Left ventricle myocardium inferior (tissue), 1 donor: ENCODE measurements around the gene ZDHHC15. TPM values are rescaled to one million over a fixed set of nuclear protein-coding genes. Genes with fewer than 3 reads are reported as not detected.
"Not testable (repeated sequence)": the region's sequence is repeated elsewhere in the genome, so short reads cannot be mapped to it uniquely, and the experiment has no call there.

ENCODE experiments used
- DNase-seq: peaks from one replicate; pipeline ENCODE4 v3.0.0-alpha.2; 2020
- H3K27ac ChIP-seq: fragments of 200-600 bp; replicated peaks from 2 replicates; pipeline ENCODE4 v1.8.0; 2021
- H3K27me3 ChIP-seq: fragments of 200-600 bp; 2 replicates; pipeline ENCODE4 v1.8.0; 2021; ENCODE audit warnings: low read depth
- H3K36me3 ChIP-seq: fragments of 200-600 bp; 2 replicates; pipeline ENCODE4 v1.8.0; 2021
- H3K4me1 ChIP-seq: fragments of 200-600 bp; 2 replicates; pipeline ENCODE4 v1.8.0; 2021
- H3K4me3 ChIP-seq: fragments of 200-600 bp; 2 replicates; pipeline ENCODE4 v1.8.0; 2021; ENCODE audit warnings: mild to moderate bottlenecking, moderate library complexity
- H3K9me3 ChIP-seq: fragments of 200-600 bp; replicated peaks from 2 replicates; pipeline ENCODE4 v1.8.0; 2021
- intact Hi-C: fragments of 100-400 bp; cut with micrococcal nuclease; formaldehyde crosslinking; loops from one replicate; pipeline ENCODE4 v1.11.0; 2022
- long read RNA-seq: library from polyadenylated mRNA; unstranded; transcript quantifications from one replicate; pipeline ENCODE4 v2.0.0, GENCODE V29; 2021
- total RNA-seq: library from RNA; stranded (reverse); fragmentation: NEBNext Ultra II Directional; extraction: Animal tissue kit (Norgen Biotek cat#: 25700); gene quantifications from one replicate; pipeline ENCODE4 v1.2.1, GENCODE V29; 2021
- TF ChIP-seq, protein P1 (sequence below): fragments of 200-600 bp; IDR thresholded peaks from 2 replicates; pipeline ENCODE4 v1.8.0; 2021; ENCODE audit warnings: antibody characterized with exemption, mild to moderate bottlenecking, borderline replicate concordance
- donor health status: DM: no; HTN: yes; CAD: no; lungs with severe emphysema.

ZDHHC15 gene, protein sequence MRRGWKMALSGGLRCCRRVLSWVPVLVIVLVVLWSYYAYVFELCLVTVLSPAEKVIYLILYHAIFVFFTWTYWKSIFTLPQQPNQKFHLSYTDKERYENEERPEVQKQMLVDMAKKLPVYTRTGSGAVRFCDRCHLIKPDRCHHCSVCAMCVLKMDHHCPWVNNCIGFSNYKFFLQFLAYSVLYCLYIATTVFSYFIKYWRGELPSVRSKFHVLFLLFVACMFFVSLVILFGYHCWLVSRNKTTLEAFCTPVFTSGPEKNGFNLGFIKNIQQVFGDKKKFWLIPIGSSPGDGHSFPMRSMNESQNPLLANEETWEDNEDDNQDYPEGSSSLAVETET
- 3.1 TPM for total RNA-seq
- long read RNA-seq, full-length matches to known transcripts, result 1 of 4 reads
- long read RNA-seq, partial matches to known transcripts, result 1 of 4 reads
- long read RNA-seq, other reads (novel, unspliced or antisense), result 2 of 4 reads

DNA sequence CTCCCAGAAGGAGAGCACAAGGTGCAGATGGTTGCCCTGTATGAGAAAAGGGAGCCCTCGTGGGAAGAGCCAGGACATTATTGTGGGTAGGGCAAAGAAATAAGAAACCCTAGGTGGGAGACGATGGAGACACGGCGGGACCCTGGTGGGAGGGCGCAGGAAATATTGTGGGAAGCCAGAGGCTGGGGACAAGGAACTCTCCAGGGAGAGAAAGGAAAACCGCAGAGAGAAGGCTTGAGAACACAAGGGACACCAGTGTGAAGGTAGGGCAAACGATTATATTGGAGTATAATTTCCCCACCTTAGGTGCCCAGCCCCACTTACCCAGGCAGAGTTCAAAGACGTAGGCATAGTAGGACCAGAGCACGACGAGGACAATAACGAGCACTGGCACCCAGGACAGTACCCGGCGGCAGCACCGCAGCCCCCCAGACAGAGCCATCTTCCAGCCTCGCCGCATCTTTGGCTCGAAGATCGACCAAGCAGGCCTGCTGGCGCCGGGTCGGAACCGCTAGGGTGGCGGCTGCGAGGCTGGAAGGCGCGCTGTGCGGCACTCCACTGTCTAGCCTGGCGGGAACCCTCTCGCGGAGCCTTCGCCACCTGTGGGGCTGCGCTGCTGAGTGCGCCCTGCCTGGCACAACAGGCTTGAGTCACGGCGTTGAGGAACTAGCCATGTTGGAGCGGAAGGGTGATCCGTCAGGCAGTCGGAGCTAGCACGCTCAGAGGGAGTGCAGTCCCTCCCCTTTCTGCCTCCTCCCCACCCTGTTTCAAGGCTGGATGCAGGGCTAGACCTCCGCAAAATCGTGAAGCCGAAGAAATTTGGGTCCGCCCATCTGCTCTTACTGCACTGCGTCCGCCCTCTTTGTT, at the start of gene ZDHHC15:
Gene ZDHHC15 (minus strand): TSS at position 473 of the 867 bp plus-strand sequence. CDS start 13 bp downstream, at position 460.
- Histone ChIP-seq H3K9me3 (peaks cover 5% of the 10 kb centered on the region), H3K4me3 (peak within 1 kb of the TSS; percentile 70), H3K4me1 (peaks cover 3% of the 10 kb centered on the region), H3K27me3 (no peaks in the 10 kb centered on the region), H3K27ac (peak within 1 kb of the TSS; percentile 82), H3K36me3 (no peaks in the 10 kb centered on the region)
- TF ChIP-seq, protein P1, sequence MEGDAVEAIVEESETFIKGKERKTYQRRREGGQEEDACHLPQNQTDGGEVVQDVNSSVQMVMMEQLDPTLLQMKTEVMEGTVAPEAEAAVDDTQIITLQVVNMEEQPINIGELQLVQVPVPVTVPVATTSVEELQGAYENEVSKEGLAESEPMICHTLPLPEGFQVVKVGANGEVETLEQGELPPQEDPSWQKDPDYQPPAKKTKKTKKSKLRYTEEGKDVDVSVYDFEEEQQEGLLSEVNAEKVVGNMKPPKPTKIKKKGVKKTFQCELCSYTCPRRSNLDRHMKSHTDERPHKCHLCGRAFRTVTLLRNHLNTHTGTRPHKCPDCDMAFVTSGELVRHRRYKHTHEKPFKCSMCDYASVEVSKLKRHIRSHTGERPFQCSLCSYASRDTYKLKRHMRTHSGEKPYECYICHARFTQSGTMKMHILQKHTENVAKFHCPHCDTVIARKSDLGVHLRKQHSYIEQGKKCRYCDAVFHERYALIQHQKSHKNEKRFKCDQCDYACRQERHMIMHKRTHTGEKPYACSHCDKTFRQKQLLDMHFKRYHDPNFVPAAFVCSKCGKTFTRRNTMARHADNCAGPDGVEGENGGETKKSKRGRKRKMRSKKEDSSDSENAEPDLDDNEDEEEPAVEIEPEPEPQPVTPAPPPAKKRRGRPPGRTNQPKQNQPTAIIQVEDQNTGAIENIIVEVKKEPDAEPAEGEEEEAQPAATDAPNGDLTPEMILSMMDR, result peak; percentile 25
- intact Hi-C loops, result no loop called here
- peak; percentile 54 for DNase-seq

DNA sequence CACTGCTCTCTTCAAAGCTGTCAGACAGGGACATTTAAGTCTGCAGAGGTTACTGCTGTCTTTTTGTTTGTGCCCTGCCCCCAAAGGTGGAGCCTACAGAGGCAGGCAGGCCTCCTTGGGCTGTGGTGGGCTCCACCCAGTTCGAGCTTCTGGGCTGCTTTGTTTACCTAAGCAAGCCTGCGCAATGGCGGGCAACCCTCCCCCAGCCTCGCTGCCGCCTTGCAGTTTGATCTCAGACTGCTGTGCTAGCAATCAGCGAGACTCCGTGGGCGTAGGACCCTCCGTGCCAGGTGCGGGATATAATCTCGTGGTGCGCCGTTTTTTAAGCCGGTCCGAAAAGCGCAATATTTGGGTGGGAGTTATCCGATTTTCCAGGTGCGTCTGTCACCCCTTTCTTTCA, 37.7 kb upstream of the ZDHHC15 start:
- H3K4me1 ChIP-seq, H3K9me3 ChIP-seq, intact Hi-C loops, H3K4me3 ChIP-seq, H3K36me3 ChIP-seq, H3K27me3 ChIP-seq, H3K27ac ChIP-seq, DNase-seq: not testable (repeated sequence)

DNA sequence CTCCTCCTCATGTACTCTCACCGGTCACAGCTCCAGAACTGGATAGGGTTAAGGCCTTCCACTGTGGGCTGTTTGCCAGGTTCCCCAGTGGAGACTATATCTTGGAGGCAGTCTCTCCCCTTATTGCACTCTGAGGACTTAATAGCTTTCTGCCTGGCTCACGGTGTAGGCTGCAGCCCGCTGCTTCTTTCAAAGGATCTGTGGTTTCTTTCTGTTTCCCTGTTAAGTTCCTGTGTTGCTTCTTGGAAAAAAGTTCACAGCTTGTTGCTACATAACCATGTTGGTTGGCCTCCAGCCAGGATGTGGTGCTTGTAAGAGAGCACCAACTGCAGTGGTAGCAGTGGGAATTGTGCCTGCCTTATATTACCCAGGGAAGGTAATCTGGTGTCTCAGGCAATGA, 24.9 kb upstream of the ZDHHC15 start:
- Histone ChIP-seq H3K4me1 (peaks cover 17% of the 10 kb centered on the region), H3K27ac (peak overlapping the region; percentile 16), H3K36me3 (no peaks in the 10 kb centered on the region), H3K4me3 (no peak overlapping the region), H3K27me3 (no peaks in the 10 kb centered on the region), H3K9me3 (peaks cover 3% of the 10 kb centered on the region)
- intact Hi-C loops, result no loop called here
- TF ChIP-seq, protein P1, result no peak
- peak; percentile 39 for DNase-seq

DNA sequence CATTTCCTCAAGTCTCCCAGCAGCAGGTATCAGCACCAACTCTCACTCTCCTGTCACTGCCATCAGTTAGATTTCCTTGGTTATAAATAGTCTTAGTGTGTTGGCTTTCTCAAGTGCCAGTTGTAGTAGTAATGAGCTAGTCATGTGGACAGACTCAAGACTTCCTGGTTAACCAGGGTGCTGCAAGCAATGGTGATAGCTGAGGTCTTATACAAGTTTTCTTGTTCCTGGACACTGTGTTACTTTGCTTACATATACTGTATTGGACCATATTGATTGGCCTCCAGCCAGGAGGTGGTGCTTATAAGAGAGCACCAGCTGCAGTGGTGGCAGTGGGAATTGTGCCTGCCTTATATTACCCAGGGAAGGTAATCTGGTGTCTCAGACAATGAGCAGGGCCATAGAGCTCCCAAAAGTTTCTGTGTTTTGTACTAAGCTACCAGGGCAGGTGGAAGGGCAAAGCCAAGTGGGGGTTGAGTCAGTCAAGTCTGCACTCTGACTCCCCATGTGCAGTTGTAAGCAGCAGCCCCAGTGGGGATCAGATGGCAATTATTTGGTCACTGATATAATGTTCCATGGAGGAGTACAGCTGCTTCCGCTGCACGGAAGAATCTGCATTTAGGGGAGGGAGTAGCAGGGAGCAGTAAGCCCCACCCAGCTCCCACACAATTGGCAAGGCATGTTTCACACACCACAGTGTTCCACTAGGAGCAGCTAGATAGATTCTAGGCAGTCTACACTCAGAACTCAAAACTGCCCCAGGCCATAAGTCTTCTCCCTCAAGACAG, 24.1 kb upstream of the ZDHHC15 start:
- no peak for DNase-seq
- H3K27ac ChIP-seq, result peak overlapping the region; percentile 16
- intact Hi-C loops, result no loop called here

DNA sequence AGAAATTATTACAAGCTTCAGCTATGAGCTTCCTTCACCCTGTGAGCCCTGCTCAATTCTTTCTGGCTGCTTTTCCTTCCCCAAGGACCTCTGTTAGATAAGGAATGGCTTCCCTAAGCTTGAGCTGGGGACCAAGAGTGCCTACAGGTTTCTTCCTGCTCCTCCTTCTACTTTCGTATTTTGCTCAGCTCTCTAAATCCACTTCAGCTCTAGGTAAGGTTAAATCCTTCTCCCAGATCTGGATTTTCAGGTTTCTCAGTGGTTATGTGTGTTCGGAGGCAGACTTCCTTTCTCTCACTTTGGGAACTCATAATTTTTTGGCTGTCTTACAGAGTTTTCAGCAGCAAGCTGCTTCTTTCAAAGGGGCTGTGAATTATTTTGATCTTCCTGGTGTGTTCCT, 21.9 kb upstream of the ZDHHC15 start:
- H3K4me1 ChIP-seq, result peaks cover 17% of the 10 kb centered on the region
- TF ChIP-seq, protein P1, result no peak
- intact Hi-C loops, result no loop called here
- H3K27me3 ChIP-seq, result no peaks in the 10 kb centered on the region
- no peak overlapping the region for H3K4me3 ChIP-seq
- H3K36me3 ChIP-seq, result no peaks in the 10 kb centered on the region
- H3K9me3 ChIP-seq, result no peaks in the 10 kb centered on the region
- no peak overlapping the region for H3K27ac ChIP-seq
- DNase-seq, result no peak

More for the DNA sequence above, 24.1 kb upstream of the ZDHHC15 start:
- H3K36me3 ChIP-seq, result no peaks in the 10 kb centered on the region
- no peaks in the 10 kb centered on the region for H3K27me3 ChIP-seq
- H3K4me3 ChIP-seq, result no peak overlapping the region
- peaks cover 3% of the 10 kb centered on the region for H3K9me3 ChIP-seq
- TF ChIP-seq, protein P1, result no peak
- H3K4me1 ChIP-seq, result peaks cover 17% of the 10 kb centered on the region
